Fibroblast of the conjunctiva (primary cell): ENCODE data around the gene CLEC17A.
A peak's percentile ranks its signal among the peaks of the same experiment; 100 is the strongest.
"Not testable (repeated sequence)": the region's sequence is repeated elsewhere in the genome, so short reads cannot be mapped to it uniquely, and the experiment has no call there.

Experiments used
- DNase-seq: peaks from one replicate; pipeline ENCODE4 v3.0.0-alpha.2; 2010; ENCODE audit warnings: low read depth

Gene CLEC17A

GRCh38 chr19:14559916-14560775 lies 22.7 kb upstream of the CLEC17A start:
- DNase-seq: no peak

GRCh38 chr19:14560776-14561108 lies 22.1 kb upstream of the CLEC17A start:
- DNase-seq: no peak

GRCh38 chr19:14561249-14561648 lies 21.6 kb upstream of the CLEC17A start:
- no peak for DNase-seq

- no peak for DNase-seq
Observed at GRCh38 chr19:14561847-14562351, 21.0 kb upstream of the CLEC17A start.

GRCh38 chr19:14562660-14563589 lies 20.0 kb upstream of the CLEC17A start:
- DNase-seq: no peak

GRCh38 chr19:14563590-14563926 lies 19.3 kb upstream of the CLEC17A start:
- DNase-seq: no peak

- no peak for DNase-seq
Observed at GRCh38 chr19:14563989-14564651, 18.8 kb upstream of the CLEC17A start.

GRCh38 chr19:14564652-14565297 lies 18.1 kb upstream of the CLEC17A start:
- DNase-seq: not testable (repeated sequence)

- DNase-seq: no peak
Observed at GRCh38 chr19:14565298-14565679, 17.6 kb upstream of the CLEC17A start.

GRCh38 chr19:14565765-14566711 lies 16.8 kb upstream of the CLEC17A start:
- no peak for DNase-seq

GRCh38 chr19:14566712-14567077 lies 16.2 kb upstream of the CLEC17A start:
- no peak for DNase-seq

GRCh38 chr19:14567079-14567478 lies 15.8 kb upstream of the CLEC17A start:
- DNase-seq: no peak

- no peak for DNase-seq
Observed at GRCh38 chr19:14570864-14571527, 11.9 kb upstream of the CLEC17A start.

GRCh38 chr19:14571695-14572490 lies 11.0 kb upstream of the CLEC17A start, which contains the start of gene NDUFB7:
Gene NDUFB7 (minus strand): TSS chr19:14572066. CDS start chr19:14572000, 66 bp downstream.
- DNase-seq: peak; percentile 90

GRCh38 chr19:14575428-14575980 lies 7.4 kb upstream of the CLEC17A start:
- DNase-seq: no peak

- no peak for DNase-seq
Observed at GRCh38 chr19:14576363-14576762, 6.5 kb upstream of the CLEC17A start.

- no peak for DNase-seq
Observed at GRCh38 chr19:14577264-14577663, 5.6 kb upstream of the CLEC17A start.

- DNase-seq: no peak
Observed at GRCh38 chr19:14577885-14578427, 4.9 kb upstream of the CLEC17A start.
